Mucosa of rectum (tissue), 2 donors: ENCODE measurements around the gene COL4A1.

Experiments
- H3K27ac ChIP-seq, 2 donors: one replicate each; pipeline ENCODE4 v1.7.0; 2013; ENCODE audit warnings: inconsistent platforms in 2 of 2, low read depth in 2 of 2, low read length in 2 of 2
- H3K27me3 ChIP-seq, 2 donors: one replicate each; pipeline ENCODE4 v1.7.0; 2013; ENCODE audit warnings: low read length in 2 of 2; ENCODE audit not compliant: control insufficient read depth in 2 of 2, insufficient read depth in 2 of 2
- H3K36me3 ChIP-seq, 2 donors: one replicate each; pipeline ENCODE4 v1.7.0; 2013; ENCODE audit warnings: low read length in 2 of 2; ENCODE audit not compliant: control insufficient read depth in 2 of 2, insufficient read depth in 2 of 2
- H3K4me1 ChIP-seq, 2 donors: one replicate each; pipeline ENCODE4 v1.7.0; 2013; ENCODE audit warnings: low read length in 2 of 2, mild to moderate bottlenecking in 1 of 2; ENCODE audit not compliant: control insufficient read depth in 2 of 2, insufficient read depth in 2 of 2
- H3K4me3 ChIP-seq, 2 donors: one replicate each; pipeline ENCODE4 v1.7.0; 2013; ENCODE audit warnings: low read length in 2 of 2
- H3K9ac ChIP-seq, 2 donors: one replicate each; pipeline ENCODE4 v1.7.0; 2013; ENCODE audit warnings: low read length in 2 of 2, low read depth in 1 of 2, mild to moderate bottlenecking in 1 of 2
- H3K9me3 ChIP-seq, 2 donors: one replicate each; pipeline ENCODE4 v1.7.0; 2013; ENCODE audit warnings: low read length in 2 of 2; ENCODE audit not compliant: control insufficient read depth in 2 of 2
- donor health status: healthy.
- donor health status: Normal muscosa, but diverticular disease.

COL4A1 gene

DNA sequence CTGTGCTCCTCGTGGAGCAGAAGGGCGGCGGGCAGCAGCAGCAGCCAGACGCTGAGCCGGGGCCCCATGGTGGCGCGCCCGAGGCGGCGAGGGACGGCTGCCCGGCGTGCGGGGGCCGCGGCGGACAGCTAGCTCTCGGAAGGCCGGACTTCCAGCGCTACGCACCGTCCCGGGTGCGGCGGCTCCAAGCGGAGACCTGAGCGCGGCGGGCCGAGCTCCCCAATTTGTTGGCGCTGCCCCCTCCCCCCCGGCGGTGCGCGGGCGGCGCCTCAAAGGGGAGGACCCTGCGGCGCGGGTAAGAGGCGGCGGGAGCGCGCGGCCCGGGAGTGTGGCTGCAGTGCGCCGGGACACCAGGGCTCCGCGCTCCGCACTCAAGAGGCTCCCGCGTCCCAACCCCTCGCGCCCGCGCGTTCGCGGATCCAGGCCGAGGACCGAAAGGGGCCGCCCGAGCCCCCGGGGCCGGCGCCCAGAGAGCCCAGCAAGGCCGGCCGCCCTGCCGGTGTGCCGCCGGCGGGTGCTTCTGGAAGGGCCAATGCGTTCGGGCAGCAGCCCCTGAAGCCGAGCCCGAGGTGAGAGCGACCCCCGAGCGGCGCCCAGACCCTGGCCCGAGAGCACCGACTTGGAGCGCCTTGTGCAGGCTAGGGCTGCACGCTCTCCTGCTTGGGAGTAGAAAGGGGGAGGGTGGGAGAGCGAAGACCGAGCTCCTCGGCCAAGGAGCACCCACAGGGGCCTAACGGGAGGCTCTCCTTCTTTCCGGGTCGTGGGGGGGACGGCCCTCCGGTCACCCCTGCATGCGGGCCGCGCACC lies at the start of gene COL4A1, which contains the start of gene COL4A2:
COL4A1 (minus strand) TSS at position 198 of the 807 bp plus-strand sequence; CDS start at position 68, 130 bp downstream.
COL4A2 (plus strand) TSS at position 325 of the 807 bp plus-strand sequence. CDS start 620 bp downstream, outside the sequence.
- Histone ChIP-seq H3K27me3 (peaks cover 4 to 46% of the 10 kb centered on the region in 2 donors), H3K27ac (peak within 1 kb of the TSS; percentile 81 to 84)

DNA sequence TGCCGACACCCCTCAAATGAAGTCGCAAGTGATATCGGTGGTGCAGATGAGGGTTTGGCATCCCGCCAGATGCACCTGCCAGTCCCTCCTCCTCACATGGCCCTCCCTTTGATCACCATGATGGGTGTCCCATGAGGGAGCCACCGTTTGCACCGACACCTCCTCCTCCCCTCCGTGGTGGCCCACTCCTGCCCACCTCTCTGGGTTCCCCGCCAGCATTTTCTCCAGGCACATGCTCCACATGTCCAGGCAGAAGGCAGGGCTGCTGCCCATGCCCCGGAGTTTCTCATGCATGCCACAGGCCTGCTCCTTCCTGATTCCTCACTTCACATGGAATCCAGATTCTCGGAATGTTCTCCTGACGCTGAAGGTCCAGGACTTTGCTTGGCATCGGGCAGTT lies 49.4 kb upstream of the COL4A1 start:
- Histone ChIP-seq H3K4me1 (peaks cover 22 to 32% of the 10 kb centered on the region in 2 donors), H3K27ac (no peak overlapping the region)

More for the DNA sequence above, at the start of gene COL4A1, which contains the start of gene COL4A2:
- peak within 1 kb of the TSS; percentile 71 to 79 for H3K4me3 ChIP-seq
- no peaks in the 10 kb centered on the region for H3K9me3 ChIP-seq
- peaks cover 9 to 19% of the 10 kb centered on the region in 2 donors for H3K4me1 ChIP-seq
- H3K9ac ChIP-seq = peak within 1 kb of the TSS; percentile 65 to 74
- H3K36me3 ChIP-seq = no peaks in the 10 kb centered on the region

DNA sequence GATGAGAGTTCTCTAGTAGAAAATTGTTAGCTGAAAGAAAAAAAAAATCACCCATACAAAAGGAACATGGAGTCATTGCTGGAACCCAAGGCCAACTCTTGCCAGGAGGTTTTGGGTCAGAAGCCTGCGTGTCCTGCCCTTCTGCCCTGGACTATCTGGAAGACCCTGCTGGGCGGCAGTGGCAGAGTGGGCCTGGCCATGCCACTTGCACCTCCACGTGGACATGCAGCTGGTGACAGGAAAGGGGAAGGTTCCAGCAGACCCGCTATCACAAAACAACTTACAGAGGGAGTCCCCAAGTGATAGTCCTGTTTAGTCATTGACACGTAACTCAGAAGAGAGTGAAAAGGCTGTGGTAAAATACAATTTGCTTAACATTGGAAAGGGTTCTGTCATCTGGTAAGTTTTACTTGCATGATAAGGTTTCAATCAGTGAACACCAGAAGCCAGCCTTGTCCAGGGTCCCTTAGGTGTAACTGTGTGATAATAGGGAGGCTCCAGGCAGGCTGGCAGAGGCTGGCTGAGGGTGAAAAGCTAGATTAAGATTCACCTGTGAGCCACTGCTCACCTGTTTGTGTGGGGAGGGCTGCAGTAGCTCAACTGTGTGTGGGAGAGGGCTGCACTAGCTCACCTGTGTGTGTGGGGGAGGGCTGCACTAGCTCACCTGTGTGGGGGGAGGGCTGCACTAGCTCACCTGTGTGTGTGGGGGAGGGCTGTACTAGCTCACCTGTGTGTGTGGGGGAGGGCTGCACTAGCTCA lies 47.9 kb upstream of the COL4A1 start:
- Histone ChIP-seq H3K4me1 (peaks cover 22 to 28% of the 10 kb centered on the region in 2 donors), H3K4me3 (no peak overlapping the region), H3K9me3 (no peaks in the 10 kb centered on the region), H3K27ac (peak overlapping the region; percentile 30 to 52), H3K27me3 (no peaks in the 10 kb centered on the region), H3K9ac (peak overlapping the region; percentile 9 to 41), H3K36me3 (no peaks in the 10 kb centered on the region)

More for the DNA sequence above, 49.4 kb upstream of the COL4A1 start:
- H3K9ac ChIP-seq = no peak overlapping the region
- no peak overlapping the region for H3K4me3 ChIP-seq
- H3K9me3 ChIP-seq = no peaks in the 10 kb centered on the region
- no peaks in the 10 kb centered on the region for H3K36me3 ChIP-seq
- no peaks in the 10 kb centered on the region for H3K27me3 ChIP-seq

DNA sequence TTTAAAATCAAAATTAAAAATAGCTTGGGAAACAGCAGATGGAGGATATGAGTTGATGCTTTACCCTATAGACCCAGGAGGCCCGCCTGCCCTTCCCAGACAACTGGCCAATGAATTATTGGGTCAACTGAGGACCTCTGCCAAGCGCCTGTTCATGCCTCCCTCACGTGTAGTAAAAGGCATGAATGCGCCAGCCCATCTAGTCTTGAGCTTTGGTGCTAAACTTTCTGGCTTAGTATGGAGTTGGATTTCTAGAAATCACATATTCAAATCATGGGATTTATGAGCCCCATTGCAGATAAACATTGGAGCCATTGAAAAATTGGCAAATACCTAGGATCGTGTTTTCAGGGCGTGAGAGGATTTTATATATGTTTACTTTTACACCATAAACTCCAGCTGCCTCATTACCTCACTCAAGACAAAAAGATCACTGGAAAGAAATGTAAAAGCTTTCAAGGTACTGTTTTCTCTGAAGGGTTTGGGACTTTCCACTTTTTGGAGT lies 47.2 kb upstream of the COL4A1 start:
- Histone ChIP-seq H3K9ac (no peak overlapping the region), H3K27me3 (no peaks in the 10 kb centered on the region), H3K9me3 (no peaks in the 10 kb centered on the region), H3K27ac (peak overlapping the region; percentile 48 to 52), H3K36me3 (no peaks in the 10 kb centered on the region), H3K4me3 (peak overlapping the region in 1 of 2 donors; percentile 1), H3K4me1 (peaks cover 22 to 28% of the 10 kb centered on the region in 2 donors)

DNA sequence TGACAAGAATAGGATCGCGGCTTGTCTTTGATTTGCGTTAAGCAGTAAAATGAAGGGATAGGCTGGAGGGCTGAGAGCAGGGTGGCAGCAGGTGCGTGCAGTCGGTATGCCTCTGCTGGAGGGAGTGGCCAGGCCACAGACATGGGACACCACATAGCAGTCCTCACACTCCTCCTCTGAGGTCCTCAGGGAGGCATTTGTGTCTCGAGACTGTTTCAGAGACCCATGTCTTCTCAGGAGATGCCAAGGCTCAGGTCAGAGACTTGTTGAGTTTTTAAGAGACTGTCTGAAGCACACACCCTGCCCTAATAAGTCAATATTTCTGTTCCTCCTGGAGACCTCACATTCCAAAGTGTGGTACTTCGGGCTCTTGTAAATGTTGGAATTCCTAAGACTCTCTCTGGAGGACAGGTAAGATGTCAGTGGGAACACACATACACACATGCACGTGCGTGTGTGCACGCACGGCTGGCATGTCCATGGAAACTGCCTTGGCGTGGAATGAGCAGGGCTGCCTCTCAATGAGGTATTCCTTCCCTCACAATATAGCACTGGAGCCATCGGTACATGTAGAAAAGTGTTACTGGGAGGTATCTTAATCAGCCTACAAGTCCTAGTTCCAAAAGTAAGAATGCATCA lies 46.5 kb upstream of the COL4A1 start:
- H3K9ac ChIP-seq = no peak overlapping the region
- H3K9me3 ChIP-seq = no peaks in the 10 kb centered on the region
- H3K27me3 ChIP-seq = no peaks in the 10 kb centered on the region
- H3K36me3 ChIP-seq = no peaks in the 10 kb centered on the region
- H3K27ac ChIP-seq = peak overlapping the region; percentile 48 to 52
- peaks cover 22 to 28% of the 10 kb centered on the region in 2 donors for H3K4me1 ChIP-seq
- H3K4me3 ChIP-seq = peak overlapping the region in 1 of 2 donors; percentile 14

DNA sequence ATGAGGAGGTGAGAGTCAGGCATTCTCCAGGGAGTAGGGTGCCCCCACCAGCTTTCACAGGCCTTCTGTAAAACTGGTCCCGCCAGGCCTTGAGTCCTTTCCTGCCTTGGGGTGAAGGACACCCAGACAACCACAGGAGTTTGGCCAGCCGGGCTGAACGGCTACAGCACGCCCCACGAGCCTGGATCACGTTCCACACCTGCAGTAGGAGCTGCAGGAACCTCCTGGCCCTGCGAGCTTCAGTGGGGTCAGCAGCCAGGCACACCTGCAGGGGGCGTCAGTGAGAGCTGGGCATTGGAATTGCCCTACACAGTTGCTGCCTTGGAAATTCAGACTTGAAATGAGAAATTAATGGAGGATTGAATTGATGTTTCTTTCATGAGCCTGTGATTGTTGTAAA lies 45.8 kb upstream of the COL4A1 start:
- H3K9ac ChIP-seq = no peak overlapping the region
- H3K27me3 ChIP-seq = no peaks in the 10 kb centered on the region
- H3K4me1 ChIP-seq = peaks cover 27 to 34% of the 10 kb centered on the region in 2 donors
- no peaks in the 10 kb centered on the region for H3K9me3 ChIP-seq
- H3K36me3 ChIP-seq = no peaks in the 10 kb centered on the region
- peak overlapping the region in 1 of 2 donors; percentile 52 for H3K27ac ChIP-seq
- no peak overlapping the region for H3K4me3 ChIP-seq

DNA sequence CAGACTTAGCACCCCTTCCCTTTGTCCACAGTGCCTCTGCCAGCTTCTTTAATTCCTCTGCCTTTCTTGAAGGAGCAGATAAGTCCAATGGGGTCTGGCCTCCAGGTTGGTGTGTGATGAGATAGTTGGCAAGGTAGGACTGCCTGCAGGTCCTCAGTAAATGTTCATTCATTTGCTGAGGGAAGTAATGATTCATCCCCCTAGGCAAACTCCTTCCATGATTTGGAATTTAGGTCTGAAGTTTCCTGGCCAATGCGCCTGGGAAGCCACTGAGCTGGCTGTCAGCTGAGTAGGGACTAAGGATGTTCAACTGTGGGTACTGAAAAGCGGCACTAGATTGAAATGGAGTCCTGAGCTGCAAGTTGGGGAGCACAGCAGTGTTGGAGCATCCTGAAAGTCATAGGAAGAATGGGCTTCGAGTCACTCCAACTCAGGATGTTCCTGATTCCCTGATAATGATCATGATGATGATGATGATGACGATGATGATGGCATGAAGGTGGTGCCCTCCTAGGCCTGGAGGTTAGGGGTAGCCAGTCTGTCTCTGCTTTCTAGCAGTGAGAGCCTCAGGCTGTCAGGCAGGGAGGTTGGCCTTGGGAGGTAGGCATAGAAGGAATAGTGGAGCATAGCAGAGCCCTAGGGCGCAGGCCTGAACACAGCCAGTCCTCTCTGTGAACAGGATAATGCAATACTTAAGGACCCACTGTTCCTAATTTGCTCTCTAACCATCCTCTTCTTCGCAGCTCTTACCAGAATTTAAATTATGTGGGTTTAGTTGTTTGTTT lies 44.9 kb upstream of the COL4A1 start:
- Histone ChIP-seq H3K9ac (no peak overlapping the region), H3K36me3 (no peaks in the 10 kb centered on the region), H3K4me1 (peaks cover 34 to 43% of the 10 kb centered on the region in 2 donors), H3K27me3 (no peaks in the 10 kb centered on the region), H3K4me3 (no peak overlapping the region), H3K27ac (peak overlapping the region in 1 of 2 donors; percentile 52), H3K9me3 (no peaks in the 10 kb centered on the region)

DNA sequence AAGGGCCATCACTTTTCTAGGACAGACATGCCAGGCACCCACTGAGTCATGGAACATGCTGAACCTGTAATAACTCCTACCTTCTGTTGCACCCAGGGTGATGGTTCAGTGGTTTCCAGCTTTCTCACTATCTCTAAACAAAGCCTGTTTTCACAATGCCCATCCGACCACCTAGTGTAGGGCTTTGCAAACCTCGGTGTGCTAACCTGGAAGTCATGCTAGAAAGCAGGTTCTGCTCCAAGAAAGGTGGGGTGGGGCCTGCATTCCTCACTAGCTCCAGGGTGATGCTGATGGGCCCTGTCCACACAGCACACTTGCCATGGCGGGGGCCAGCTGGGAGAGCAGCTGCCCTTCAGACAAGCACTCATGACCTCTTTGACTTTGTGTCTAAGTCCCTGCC lies 43.6 kb upstream of the COL4A1 start:
- no peak overlapping the region for H3K4me3 ChIP-seq
- no peaks in the 10 kb centered on the region for H3K36me3 ChIP-seq
- no peaks in the 10 kb centered on the region for H3K9me3 ChIP-seq
- H3K27me3 ChIP-seq = no peaks in the 10 kb centered on the region
- H3K9ac ChIP-seq = no peak overlapping the region
- H3K27ac ChIP-seq = no peak overlapping the region
- peaks cover 40 to 52% of the 10 kb centered on the region in 2 donors for H3K4me1 ChIP-seq

DNA sequence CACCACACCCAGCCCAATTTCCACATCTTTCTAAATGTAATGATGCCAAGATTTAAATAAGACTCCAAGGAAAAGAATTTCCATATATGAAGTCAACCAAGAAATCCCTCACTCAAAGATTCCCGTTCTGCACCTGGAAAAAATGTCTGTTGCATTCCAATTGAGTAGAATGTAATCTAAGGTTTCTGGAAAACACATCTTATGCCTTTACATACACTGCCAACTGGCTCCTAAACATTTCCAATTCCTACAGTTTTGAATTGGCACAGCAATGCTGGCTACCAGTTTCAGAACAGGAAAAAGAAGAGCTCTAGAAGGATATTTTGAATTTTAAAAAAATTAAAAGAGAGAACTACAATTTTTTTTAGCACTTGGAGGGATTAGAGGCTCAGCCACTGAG lies 43.1 kb upstream of the COL4A1 start:
- no peaks in the 10 kb centered on the region for H3K9me3 ChIP-seq
- no peaks in the 10 kb centered on the region for H3K27me3 ChIP-seq
- H3K9ac ChIP-seq = no peak overlapping the region
- no peak overlapping the region for H3K4me3 ChIP-seq
- no peaks in the 10 kb centered on the region for H3K36me3 ChIP-seq
- no peak overlapping the region for H3K27ac ChIP-seq
- peaks cover 39 to 50% of the 10 kb centered on the region in 2 donors for H3K4me1 ChIP-seq
